ENCODE results near the gene ASMTL. TPM values are rescaled to one million over a fixed set of nuclear protein-coding genes. Genes with fewer than 3 reads are reported as not detected.

Gene ASMTL
- total RNA-seq, 4 donors from 2014 or later: 3.4 to 20.3 (median 18.4) TPM

- no peaks in the 10 kb centered on the region for H3K36me3 ChIP-seq
- no peaks in the 10 kb centered on the region for H3K9me3 ChIP-seq
- no peaks in the 10 kb centered on the region for H3K4me1 ChIP-seq
- H3K4me3 ChIP-seq: no peak overlapping the region
- no peak for DNase-seq
- peak overlapping the region in 3 of 4 donors; percentile 12 to 29 (median 17) for H3K27ac ChIP-seq
- intact Hi-C loops (cut with DNase I; ENCODE audit: low total_unique reads) (no loop called here), in situ Hi-C loops (cut with MboI; ENCODE audit: low pct_ligation_motif_present in 1 of 4, low pct_unique_long_range_greater_than_20kb in 1 of 4, low sequenced_read_pairs in 3 of 4) (loop anchor here in 3 of 4 donors (10.0 to 25.0 kb wide), 3 partner anchors 122 to 1150 kb away; partner anchors contain the start of gene AKAP17A (in 1 of the 3))
- H3K27me3 ChIP-seq: peaks cover 7% of the 10 kb centered on the region
- TF ChIP-seq POLR2A (IDR thresholded peaks at IDR 0.05) (no peak), POLR2AphosphoS5 (IDR thresholded peaks at IDR 0.05) (no peak), CTCF (IDR thresholded peaks at IDR 0.05) (no peak), EP300 (IDR thresholded peaks at IDR 0.05; ENCODE audit: low read depth) (no peak)
- WGBS, 2 donors (ENCODE audit: low coverage in 1 of 2): 59 to 66% methylated on average over 15 to 19 of the region's 19 CpGs
Observed at GRCh38 chrX:1462596-1463251, 10.0 kb upstream of the ASMTL start.

- DNase-seq: no peak
- Histone ChIP-seq H3K36me3 (no peaks in the 10 kb centered on the region), H3K9me3 (no peaks in the 10 kb centered on the region), H3K27ac (peak overlapping the region in 1 of 4 donors; percentile 29), H3K4me1 (no peaks in the 10 kb centered on the region), H3K27me3 (peaks cover 7% of the 10 kb centered on the region), H3K4me3 (no peak overlapping the region)
- TF ChIP-seq POLR2AphosphoS5 (IDR thresholded peaks at IDR 0.05) (no peak), EP300 (IDR thresholded peaks at IDR 0.05; ENCODE audit: low read depth) (no peak), CTCF (IDR thresholded peaks at IDR 0.05) (no peak), POLR2A (IDR thresholded peaks at IDR 0.05) (no peak)
- in situ Hi-C loops (cut with MboI; ENCODE audit: low pct_ligation_motif_present in 1 of 4, low pct_unique_long_range_greater_than_20kb in 1 of 4, low sequenced_read_pairs in 3 of 4): loop anchor here in 3 of 4 donors (10.0 to 25.0 kb wide), 3 partner anchors 123 to 1150 kb away; partner anchors contain the start of gene AKAP17A (in 1 of the 3)
- intact Hi-C loops (cut with DNase I; ENCODE audit: low total_unique reads): no loop called here
Observed at GRCh38 chrX:1462110-1462509, 9.4 kb upstream of the ASMTL start.

- no peak overlapping the region for H3K4me3 ChIP-seq
- H3K9me3 ChIP-seq: no peaks in the 10 kb centered on the region
- no peak for DNase-seq
- no peak overlapping the region for H3K27ac ChIP-seq
- no peaks in the 10 kb centered on the region for H3K27me3 ChIP-seq
- intact Hi-C loops (cut with DNase I; ENCODE audit: low total_unique reads) (loop anchor here (10.0 kb wide), 1 partner anchor 1139 kb away; no protein-coding TSS in a partner anchor), in situ Hi-C loops (cut with MboI; ENCODE audit: low pct_ligation_motif_present in 1 of 4, low pct_unique_long_range_greater_than_20kb in 1 of 4, low sequenced_read_pairs in 3 of 4) (loop anchor here in 3 of 4 donors (10.0 to 25.0 kb wide), 3 partner anchors 131 to 1156 kb away; partner anchors contain the start of gene AKAP17A (in 2 of the 3))
- H3K36me3 ChIP-seq: no peaks in the 10 kb centered on the region
- TF ChIP-seq CTCF (IDR thresholded peaks at IDR 0.05): no peak
- no peak for TF ChIP-seq POLR2AphosphoS5 (IDR thresholded peaks at IDR 0.05)
- no peak for TF ChIP-seq EP300 (IDR thresholded peaks at IDR 0.05; ENCODE audit: low read depth)
- no peak for TF ChIP-seq POLR2A (IDR thresholded peaks at IDR 0.05)
- H3K4me1 ChIP-seq: peaks cover 9 to 24% (median 17%) of the 10 kb centered on the region in 4 donors
- whole genome bisulfite sequencing, 2 donors (ENCODE audit: low coverage in 1 of 2): 69 to 75% methylated on average over 2 to 3 of the region's 3 CpGs
Observed at GRCh38 chrX:1455948-1456280, 3.2 kb upstream of the ASMTL start.

- H3K4me1 ChIP-seq: peaks cover 9 to 25% (median 18%) of the 10 kb centered on the region in 4 donors
- in situ Hi-C loops (cut with MboI; ENCODE audit: low pct_ligation_motif_present in 1 of 4, low pct_unique_long_range_greater_than_20kb in 1 of 4, low sequenced_read_pairs in 3 of 4): loop anchor here in 3 of 4 donors (10.0 to 25.0 kb wide), 3 partner anchors 133 to 1158 kb away; partner anchors contain the start of gene AKAP17A (in 2 of the 3)
Observed at GRCh38 chrX:1453951-1454785, 1.5 kb upstream of the ASMTL start.

More at GRCh38 chrX:1453951-1454785, 1.5 kb upstream of the ASMTL start:
- WGBS, 2 donors (ENCODE audit: low coverage in 1 of 2): 6 to 24% methylated on average over 4 to 19 of the region's 45 CpGs
- H3K4me3 ChIP-seq: peak overlapping the region; percentile 18 to 62 (median 42)
- DNase-seq: peak; percentile 91
- intact Hi-C loops (cut with DNase I; ENCODE audit: low total_unique reads): loop anchor here (5.0 to 10.0 kb wide), 2 partner anchors 123 to 1141 kb away; no protein-coding TSS in a partner anchor
- peak overlapping the region; percentile 88 to 100 (median 96) for H3K27ac ChIP-seq
- H3K27me3 ChIP-seq: no peaks in the 10 kb centered on the region
- no peak for TF ChIP-seq EP300 (IDR thresholded peaks at IDR 0.05; ENCODE audit: low read depth)
- TF ChIP-seq CTCF (IDR thresholded peaks at IDR 0.05): peak; percentile 92 to 99 (median 95)
- no peaks in the 10 kb centered on the region for H3K36me3 ChIP-seq
- no peaks in the 10 kb centered on the region for H3K9me3 ChIP-seq
